ELR (cell line): ENCODE data around the gene ZBTB43.

Experiments
- DNase-seq: peaks from one replicate; pipeline ENCODE4 v3.0.0-alpha.2; 2015; ENCODE audit warnings: low read depth

Gene ZBTB43

DNA sequence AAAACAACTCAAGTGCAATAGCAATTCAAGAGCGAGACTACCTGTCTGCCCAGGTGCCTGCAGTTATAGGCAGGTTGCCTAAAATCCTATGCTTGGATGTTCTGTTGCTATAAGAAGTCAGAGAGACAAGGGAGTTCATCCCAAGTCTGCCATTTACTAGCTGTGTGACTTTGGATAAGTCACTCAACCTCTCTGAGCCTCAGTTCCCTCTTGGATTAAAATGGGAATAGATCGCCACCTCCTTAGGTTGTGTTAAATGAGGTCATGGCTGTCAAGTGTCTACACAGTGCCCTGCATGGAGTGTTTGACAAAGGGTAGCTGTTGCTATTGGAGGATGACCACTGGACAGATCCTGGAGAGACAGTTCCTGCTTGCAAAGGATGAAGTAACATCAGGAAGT is 54.3 kb downstream of the ZBTB43 start:
- no peak for DNase-seq

DNA sequence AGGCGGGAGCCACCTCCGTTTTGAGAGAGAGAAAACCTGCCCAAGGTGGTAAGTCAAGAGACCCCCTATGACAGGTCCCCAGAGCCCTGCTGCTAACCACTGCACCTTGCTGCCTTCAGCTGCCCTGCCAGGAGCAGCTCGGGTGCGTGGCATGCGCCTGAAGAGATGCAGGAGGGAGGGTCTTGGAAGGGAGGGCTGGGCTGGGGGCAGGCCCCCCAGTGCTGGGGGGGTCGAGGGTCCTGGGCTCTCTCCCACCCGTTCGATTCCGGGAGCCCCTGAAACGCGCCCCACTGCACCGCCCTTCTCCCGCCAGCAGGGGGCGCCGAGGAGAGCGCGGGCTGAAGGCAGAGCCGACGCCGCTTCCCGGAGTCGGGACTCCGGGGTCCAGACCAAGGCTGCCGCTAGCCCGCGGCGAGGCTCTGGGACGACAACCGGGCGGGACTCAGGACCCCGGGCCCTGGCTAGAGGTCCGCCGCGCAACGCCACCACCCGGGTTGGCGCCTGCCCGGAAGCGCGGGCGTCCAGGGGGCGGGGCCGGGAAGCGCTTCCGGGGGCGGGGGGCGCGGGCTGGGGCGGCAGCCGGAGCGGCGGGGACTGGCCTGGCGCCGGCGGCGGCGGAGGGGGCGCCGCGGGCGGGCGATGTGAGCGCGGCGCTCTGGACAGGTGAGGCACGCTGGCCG is 55.4 kb downstream of the ZBTB43 start, which contains the start of gene ZBTB34:
Gene ZBTB34, plus strand, starts transcription at position 563 of the 680 bp plus-strand sequence. CDS start 18,761 bp downstream, outside the sequence.
- peak; percentile 62 for DNase-seq

DNA sequence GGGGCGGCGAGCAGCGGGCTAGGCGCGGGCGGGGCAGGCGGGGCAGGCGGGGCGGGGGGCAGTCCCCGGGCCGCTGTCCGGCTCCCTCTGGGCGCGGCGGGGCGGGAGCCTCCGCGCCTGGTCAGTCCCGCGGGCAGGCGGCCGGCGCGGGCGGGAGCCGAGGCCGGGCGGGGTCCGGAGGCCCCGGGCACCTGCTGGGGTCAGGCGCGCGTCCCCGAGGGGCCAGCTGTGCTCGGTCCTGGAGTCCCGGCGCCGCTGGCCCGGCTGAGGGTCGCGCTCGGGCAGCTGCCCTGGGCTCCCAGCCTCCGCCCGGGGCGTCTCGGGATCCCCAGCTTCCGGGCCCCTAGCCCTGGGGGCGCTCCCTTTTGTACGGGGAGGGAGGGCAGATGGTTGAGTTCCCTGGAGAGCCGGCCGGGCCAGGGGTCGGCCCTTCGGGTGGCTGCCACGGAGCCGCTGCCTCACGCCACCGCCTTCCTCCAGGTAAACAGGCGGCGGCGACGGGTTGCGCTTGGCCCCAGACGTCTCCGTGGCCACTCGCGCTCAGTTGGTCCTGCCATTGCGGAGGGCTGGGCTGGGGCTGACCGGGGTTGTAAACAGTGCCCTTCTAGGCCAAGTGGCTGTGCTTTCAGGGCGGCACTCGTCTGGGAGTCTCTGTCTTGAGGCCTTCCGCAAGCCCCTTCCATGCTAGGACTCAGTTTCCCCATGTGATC is 56.1 kb downstream of the ZBTB43 start:
- DNase-seq, result peak; percentile 42

DNA sequence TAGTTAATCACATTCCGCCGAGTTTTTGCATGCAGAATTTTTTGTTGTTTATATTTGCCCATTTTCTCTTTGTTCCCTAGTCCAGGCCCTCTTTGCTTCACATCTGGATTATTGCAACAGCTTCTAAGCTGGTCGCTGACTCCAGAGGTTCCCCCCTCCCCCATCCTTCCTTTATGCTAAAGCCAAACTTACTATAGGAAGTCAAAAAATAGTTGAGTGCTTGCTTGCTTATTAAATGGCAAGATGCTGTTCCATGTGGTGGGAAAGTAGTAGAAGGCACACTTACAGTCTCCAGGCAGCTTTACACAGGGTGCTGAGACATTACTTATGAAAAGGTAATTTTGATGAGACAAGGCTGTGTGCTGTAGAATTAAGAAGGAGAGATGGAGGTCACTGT is 56.9 kb downstream of the ZBTB43 start:
- peak; percentile 36 for DNase-seq

DNA sequence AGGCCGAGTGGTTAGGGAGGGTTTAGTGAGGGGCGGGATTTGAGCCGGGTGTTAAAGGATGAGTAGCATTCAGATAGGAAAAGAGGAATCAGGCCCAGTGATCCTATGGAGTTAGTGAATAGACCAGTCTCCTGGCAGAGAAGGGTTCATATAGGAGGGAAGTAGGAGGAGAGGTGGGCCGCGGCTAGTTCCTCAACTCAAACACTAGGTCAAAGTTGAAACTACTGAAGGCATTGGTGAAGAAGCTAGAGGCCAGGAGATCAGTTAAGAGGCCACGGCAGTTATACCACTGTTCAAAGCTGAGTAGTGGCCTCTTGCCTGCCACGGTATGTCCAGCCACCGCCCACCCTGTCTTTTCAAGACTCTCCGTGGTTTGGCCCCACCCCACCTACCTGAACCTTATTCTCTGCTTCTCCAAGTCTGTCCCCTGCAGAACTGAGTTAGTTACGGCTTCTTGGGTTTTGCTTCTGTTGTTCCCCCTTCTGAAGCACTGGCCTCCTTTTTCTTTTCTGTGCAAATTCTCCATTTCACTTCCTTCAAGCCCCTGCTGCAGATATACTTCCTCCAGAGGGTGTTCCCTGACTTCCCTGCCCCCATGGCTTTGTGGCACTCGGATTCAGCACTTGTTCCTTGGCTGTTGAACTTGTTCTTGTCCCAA is 57.4 kb downstream of the ZBTB43 start:
- peak; percentile 15 for DNase-seq

DNA sequence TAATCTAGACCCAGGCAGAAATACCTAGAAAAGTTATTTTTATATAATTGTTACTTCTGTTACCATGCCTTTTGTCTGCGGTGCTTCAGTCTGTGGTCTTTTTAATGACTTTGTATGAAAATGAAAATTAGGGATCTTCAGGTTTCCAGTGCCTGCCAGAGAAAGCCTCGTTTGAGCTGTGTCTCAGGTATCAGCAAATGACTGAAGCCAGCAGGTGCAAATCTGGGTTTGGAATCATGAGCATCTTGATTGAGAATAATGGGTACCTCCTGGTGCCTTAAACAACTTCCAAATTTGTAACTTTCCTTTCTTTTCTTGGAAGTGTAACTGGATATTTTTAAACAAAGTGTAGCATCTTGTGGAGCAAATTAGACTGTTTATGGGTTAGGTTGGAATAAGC is 59.9 kb downstream of the ZBTB43 start:
- DNase-seq, result no peak

DNA sequence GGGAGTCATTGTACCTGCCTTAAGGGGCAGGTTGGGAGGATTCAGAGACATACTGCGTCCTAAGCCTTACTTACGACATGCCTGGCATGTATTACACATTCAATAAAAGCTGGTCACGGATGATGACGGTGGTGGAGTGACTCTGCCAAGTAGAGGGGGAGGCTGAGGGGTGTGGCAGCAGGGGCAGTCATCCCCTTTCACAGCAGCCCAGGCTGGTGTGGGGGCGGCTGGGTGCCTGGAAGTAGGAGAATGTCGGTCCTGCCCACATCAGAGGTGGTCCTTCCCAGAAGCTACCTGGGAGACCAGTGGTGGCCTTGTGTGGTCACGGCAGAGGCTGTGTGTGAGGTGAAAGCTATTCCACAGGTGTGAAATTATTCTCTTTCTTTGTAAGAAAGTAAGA is 64.5 kb downstream of the ZBTB43 start:
- no peak for DNase-seq

DNA sequence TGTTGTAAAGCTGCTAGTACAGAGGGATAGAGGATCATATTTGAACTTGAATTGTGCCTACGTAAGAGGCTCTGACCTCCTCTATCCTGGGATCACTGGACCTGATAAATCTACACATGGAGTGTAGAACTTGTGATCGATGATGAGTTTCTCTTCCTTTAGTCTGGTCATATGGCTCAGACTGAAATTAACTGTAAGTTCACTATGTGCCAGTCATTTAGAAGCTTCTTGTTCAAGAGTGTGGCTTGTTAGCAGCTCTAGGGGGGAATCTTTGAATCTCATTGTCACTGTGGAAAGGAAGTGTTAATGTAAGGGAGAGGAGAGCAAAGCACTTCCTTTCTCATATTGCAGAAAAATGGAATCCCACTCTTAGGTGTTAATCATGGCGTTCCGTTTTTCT is 67.7 kb downstream of the ZBTB43 start:
- no peak for DNase-seq

DNA sequence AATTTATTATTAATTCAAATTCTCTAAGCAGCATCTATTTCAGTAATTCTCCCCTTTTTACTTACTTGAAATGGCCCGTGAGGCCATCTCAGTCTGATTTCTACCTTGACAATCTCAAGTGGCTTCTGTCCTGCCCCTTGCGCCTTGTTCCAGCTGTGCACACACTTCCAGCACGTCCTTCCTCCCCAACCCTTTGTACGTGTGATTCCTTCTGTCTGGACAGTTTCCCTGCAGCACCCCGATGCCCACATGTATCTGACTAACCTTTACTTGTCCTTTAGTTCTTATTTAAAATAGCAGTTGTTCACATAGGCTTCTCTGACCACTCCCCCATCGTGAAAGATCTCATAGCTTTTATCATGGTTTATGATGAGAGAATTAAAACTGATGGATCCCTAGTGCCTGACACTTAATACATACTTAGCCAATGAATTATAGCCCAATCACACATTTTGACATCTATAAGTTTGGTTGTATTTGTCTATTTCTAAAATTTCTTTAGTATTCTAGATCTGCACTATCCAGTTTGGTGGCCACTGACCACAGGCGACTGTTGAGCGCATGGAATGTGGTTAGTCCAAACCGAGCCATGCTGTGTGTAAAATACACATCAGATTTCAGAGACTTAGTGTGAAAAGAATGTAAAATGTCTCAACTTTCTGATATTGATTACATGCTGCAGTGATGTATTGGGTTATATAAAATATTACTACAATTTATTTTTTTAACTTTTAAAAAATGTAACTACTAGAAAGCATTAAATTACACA is 69.9 kb downstream of the ZBTB43 start:
- DNase-seq, result no peak

DNA sequence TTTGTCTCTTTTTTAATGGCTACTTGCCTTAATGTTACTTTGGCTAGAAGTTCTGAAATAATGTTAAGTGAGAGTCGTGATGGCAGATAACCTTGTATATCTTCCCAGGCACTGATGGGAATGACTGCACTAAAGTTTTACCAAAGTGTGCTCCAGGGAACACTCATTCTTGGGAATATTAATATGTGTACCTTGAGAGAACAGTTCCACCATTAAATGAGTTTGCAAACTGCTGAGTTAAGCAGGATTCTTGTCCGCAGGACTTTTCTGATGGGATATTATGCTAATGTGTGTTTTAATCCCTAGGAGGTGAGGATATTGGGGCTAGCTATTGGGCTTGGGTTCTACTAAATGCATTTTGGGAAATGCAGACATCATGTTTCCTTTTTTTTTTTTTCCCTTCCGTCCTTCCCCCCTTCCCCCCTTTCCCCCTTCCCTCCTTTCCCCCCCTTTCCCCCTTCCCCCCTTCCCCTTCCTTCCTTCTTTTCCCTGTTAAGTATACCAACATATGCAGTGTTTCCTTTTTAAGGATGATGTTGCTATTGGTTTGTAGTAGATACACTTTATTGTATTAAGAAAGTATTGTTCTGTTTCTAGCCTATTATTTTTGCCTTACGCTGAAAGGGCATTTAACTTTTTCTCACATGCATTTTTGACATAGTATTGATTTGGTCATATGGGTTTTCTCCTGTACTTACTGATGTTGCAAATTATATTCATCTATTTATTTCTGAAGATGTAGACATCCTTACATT is 71.1 kb downstream of the ZBTB43 start:
- no peak for DNase-seq

DNA sequence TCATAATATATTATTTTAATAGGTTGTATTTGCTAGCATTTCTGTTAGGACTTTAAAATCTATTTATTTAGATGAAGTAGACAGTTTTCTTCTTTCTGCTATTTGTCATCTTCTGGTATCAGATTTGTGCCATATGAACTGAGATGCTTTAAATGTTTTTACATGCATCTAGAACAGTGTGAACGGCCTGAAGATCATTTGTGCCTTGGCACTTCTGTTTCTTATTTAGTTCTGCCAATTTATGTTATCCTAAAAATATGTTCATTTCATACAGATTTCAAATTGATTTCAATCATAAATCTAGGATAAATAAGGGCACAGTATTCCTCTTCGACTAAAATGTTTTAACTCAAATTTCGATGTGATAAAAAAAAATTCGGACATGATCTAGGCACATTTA is 71.7 kb downstream of the ZBTB43 start:
- no peak for DNase-seq

DNA sequence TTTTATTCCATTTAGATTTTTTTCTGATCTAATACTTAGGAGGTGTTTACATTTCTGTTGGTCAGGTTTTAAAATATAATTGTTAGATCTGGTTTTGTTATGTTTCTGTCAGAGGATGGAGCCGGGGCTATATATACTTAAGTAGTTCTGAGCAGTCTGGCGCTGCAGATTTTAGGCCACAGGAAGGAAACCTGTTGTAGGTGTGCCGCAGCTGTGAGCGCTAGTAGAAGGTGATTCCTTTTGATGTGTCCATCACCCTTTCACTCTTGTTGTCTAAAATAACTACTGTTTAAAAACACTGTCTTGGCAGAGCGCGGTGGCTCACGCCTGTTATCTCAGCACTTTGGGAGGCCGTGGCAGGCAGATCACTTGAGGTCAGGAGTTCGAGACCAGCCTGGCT is 72.6 kb downstream of the ZBTB43 start:
- no peak for DNase-seq

DNA sequence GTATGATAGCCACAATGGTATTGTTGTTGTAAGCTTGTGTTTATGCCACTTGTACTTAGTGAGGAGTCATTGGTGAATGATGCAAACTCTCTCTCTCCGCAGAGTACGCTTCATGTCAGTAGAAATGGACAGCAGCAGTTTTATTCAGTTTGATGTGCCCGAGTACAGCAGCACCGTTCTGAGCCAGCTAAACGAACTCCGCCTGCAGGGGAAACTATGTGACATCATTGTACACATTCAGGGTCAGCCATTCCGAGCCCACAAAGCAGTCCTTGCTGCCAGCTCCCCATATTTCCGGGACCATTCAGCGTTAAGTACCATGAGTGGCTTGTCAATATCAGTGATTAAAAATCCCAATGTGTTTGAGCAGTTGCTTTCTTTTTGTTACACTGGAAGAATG is 74.4 kb downstream of the ZBTB43 start:
- DNase-seq, result no peak

DNA sequence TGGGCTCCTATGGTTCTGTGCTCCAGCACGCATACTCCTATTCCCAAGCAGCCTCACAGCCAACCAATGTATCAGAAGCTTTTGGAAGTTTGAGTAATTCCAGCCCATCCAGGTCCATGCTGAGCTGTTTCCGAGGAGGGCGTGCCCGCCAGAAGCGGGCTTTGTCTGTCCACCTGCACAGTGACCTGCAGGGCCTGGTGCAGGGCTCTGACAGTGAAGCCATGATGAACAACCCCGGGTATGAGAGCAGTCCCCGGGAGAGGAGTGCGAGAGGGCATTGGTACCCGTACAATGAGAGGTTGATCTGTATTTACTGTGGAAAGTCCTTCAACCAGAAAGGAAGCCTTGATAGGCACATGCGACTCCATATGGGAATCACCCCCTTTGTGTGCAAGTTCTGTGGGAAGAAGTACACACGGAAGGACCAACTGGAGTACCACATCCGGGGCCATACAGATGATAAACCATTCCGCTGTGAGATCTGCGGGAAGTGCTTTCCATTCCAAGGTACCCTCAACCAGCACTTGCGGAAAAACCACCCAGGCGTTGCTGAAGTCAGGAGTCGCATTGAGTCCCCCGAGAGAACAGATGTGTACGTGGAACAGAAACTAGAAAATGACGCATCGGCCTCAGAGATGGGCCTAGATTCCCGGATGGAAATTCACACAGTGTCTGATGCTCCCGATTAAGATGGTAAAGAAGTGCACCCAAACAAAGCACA is 75.5 kb downstream of the ZBTB43 start:
- DNase-seq, result no peak

DNA sequence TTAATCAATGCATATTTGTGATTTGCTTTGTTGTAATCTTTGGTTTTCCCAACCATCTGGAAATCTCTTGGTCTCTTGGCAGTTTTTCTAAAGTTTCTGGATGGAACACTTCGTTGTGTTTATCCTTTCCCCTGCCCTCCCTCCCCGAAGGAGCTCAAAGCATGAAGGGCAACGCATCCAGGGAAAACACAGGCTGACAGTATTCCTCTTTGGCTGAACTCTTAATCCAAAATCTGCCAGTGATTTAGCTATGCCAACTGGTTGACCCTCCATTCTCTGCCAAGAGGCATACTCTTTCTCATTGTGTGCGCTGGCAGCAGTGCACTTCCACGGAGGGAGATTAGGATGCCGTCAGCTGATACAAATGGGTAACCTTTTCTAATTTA is 76.1 kb downstream of the ZBTB43 start:
- no peak for DNase-seq

DNA sequence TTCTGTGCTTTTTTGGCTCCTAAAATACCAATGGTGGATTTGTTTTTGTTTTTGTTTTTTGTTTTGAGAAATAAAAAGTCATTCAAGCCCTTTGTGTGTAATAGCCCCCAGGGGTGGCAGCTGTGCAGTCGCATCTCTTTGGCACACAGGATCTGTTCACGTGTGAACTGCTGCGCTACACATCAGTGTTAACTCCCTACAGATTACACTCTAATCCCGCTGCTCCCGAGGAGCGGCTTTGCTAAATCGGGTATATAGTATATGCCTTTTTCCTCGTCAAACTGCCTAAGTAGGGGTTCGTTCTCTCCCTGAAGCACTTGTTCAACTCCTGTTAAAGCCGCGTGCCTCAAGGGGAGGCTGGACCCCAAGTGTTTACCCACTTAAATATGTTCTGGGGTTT is 77.9 kb downstream of the ZBTB43 start:
- no peak for DNase-seq

DNA sequence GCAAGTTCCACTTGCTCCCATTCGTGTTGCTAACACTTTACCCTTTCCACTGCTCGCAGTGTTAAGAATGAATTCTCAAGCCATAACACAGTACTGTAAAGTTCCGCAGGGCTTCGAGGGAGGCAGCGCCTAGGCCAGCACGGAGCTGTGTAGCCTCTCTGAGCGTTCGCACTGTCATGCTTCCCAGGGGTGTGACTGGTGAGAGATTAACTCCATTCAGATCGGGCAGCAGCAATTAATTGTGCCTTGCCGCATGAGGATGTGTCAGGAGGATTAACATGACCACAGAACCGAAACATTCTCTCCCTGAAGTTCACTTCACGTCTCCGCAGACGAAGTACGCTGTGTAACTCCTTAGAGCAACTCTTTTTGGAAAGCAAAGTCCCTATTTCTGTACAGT is 78.8 kb downstream of the ZBTB43 start:
- DNase-seq, result no peak

DNA sequence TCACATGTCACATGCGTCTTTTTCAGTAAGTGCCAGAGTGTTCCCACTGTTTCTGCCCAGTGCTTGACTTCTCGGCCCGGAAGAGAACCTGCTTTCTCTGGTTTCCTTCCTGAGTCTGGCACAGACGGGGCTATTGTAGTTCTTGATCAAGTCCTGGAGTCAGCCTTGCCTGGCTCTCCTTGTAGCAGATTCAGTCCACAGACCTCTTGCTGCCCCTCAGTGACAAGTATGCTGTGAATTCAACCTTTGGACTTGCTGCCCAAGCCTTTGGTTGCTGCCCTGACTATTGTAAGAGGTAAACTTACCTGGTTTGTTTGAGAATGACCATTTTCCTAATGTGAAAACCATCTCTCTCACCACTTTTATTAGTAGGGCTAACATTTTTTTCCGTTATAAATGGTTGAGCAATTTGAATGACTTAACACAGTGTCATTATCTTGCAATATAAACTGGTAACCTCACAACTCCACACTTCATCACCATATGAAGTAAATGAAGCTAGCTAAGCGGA is 80.3 kb downstream of the ZBTB43 start:
- peak; percentile 36 for DNase-seq

DNA sequence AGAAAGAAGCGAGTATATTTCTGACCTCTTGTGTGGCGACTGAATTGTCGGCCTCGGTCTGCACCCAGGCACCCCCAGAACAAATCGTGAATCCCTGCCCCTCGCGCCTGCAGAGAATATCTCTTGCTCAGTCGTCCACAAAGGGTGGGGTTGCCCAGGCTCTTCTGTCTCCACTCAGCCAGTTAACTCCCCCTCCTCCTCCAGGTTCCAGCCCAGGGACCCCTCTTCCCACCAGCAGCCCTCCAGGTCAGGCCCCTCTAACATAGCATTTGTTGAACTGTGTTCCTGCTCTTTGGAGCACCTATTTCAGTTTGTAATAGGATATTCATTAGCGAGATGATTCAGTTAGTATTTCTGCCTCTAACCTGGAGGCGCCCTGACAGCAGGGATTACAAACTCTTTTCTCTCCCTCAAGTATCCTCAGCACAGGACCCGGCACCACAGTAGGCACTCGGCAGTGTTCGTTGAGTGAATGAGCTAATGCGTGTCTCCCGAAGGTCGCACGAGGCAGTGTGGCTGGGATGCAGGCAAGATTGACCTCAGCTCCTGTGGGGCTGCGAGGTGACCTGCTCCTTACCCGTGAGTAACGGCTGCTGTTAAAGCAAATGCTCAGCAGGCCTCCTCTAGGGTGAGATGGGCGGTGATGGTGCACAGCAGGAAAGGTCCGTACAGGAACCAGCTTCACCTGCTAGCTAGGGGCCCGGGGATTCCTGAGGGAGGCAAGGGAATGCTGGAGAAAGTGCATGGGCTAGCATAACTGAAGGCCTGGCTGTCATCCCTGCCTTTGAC is 81.4 kb downstream of the ZBTB43 start:
- DNase-seq, result no peak

DNA sequence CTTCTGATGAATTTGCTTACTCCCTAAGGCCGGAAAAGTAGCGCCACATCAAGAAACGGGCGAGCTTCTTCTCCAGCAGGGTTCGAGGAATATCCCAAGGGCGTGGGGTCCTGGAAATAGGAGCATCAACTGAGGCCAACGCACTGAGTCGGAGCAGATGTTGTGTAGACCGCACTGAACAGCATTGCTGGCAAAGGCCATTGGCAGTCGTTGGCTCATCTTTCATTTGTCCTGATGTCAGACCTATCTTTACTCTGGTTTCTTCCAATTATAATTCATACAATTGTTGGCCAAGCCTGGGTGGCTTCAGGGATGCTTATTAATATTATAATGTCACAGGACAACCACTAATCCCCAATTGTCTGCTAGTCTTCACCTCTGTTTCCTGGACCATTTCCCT is 82.1 kb downstream of the ZBTB43 start:
- DNase-seq, result no peak
